ENCODE data around the gene SMC1B. TPM values are rescaled to one million over a fixed set of nuclear protein-coding genes. Genes with fewer than 3 reads are reported as not detected.
A peak's percentile ranks its signal among the peaks of the same experiment; 100 is the strongest.

Gene SMC1B, protein sequence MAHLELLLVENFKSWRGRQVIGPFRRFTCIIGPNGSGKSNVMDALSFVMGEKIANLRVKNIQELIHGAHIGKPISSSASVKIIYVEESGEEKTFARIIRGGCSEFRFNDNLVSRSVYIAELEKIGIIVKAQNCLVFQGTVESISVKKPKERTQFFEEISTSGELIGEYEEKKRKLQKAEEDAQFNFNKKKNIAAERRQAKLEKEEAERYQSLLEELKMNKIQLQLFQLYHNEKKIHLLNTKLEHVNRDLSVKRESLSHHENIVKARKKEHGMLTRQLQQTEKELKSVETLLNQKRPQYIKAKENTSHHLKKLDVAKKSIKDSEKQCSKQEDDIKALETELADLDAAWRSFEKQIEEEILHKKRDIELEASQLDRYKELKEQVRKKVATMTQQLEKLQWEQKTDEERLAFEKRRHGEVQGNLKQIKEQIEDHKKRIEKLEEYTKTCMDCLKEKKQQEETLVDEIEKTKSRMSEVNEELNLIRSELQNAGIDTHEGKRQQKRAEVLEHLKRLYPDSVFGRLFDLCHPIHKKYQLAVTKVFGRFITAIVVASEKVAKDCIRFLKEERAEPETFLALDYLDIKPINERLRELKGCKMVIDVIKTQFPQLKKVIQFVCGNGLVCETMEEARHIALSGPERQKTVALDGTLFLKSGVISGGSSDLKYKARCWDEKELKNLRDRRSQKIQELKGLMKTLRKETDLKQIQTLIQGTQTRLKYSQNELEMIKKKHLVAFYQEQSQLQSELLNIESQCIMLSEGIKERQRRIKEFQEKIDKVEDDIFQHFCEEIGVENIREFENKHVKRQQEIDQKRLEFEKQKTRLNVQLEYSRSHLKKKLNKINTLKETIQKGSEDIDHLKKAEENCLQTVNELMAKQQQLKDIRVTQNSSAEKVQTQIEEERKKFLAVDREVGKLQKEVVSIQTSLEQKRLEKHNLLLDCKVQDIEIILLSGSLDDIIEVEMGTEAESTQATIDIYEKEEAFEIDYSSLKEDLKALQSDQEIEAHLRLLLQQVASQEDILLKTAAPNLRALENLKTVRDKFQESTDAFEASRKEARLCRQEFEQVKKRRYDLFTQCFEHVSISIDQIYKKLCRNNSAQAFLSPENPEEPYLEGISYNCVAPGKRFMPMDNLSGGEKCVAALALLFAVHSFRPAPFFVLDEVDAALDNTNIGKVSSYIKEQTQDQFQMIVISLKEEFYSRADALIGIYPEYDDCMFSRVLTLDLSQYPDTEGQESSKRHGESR
- 1 to 10 TPM; 1.8 TPM for total RNA-seq

DNA sequence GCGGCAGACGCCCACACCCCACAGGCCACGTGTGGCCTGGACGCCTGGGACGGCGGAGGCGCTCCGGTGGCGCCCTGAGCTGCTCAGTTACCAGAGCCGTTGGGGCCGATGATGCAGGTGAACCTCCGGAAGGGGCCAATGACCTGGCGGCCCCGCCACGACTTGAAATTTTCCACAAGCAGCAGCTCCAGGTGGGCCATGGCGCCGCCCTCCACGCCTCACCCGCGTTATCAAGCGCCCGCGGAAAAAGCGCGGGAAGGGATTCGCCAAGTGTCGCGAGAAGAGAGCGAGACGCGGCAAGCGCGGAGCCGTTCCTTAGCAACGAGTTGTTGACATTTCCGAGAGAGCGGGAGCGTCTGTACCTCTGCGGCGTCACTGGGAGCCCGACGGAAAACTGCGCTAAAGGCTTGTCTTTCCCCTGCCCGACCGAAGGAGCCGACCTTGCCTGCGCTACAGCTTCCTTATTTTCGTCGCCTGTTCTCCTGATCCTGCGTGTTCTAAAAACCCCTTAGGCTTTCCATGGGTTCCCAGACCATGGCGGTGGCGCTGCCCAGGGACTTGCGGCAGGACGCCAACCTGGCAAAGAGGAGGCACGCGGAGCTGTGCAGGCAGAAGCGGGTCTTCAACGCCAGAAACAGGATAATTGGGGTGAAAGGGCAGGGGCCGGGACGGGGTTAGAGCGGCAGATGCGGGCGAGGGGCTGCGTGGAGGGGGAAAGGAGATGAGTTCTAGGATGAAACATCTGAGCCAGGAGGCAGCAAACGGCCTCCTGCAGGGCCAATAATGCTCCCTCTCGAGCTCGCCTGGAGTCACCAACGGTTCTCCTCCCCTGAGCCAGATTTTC, at the start of gene SMC1B, which contains the start of gene RIBC2:
SMC1B (minus strand) TSS at position 232 of the 844 bp plus-strand sequence; CDS start at position 200, 32 bp downstream.
RIBC2 (plus strand) TSS at position 326 of the 844 bp plus-strand sequence; CDS start at position 520, 194 bp downstream.
- CTCF ChIA-PET: no interaction called here
- no peaks in the 10 kb centered on the region for H3K27me3 Mint-ChIP-seq
- H3K9me3 Mint-ChIP-seq: peaks cover 1% of the 10 kb centered on the region
- intact Hi-C loops (cut with micrococcal nuclease): no loop called here
- TF ChIP-seq, protein P1, sequence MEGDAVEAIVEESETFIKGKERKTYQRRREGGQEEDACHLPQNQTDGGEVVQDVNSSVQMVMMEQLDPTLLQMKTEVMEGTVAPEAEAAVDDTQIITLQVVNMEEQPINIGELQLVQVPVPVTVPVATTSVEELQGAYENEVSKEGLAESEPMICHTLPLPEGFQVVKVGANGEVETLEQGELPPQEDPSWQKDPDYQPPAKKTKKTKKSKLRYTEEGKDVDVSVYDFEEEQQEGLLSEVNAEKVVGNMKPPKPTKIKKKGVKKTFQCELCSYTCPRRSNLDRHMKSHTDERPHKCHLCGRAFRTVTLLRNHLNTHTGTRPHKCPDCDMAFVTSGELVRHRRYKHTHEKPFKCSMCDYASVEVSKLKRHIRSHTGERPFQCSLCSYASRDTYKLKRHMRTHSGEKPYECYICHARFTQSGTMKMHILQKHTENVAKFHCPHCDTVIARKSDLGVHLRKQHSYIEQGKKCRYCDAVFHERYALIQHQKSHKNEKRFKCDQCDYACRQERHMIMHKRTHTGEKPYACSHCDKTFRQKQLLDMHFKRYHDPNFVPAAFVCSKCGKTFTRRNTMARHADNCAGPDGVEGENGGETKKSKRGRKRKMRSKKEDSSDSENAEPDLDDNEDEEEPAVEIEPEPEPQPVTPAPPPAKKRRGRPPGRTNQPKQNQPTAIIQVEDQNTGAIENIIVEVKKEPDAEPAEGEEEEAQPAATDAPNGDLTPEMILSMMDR (IDR thresholded peaks at IDR 0.05): no peak
- DNase-seq: peak; percentile 93
- H3K4me1 Mint-ChIP-seq (ENCODE audit: low read depth): peaks cover 9% of the 10 kb centered on the region
- peak within 1 kb of the TSS; percentile 85 for H3K27ac Mint-ChIP-seq
- H3K36me3 Mint-ChIP-seq (ENCODE audit: low read depth): peaks cover 17% of the 10 kb centered on the region
- peak within 1 kb of the TSS; percentile 76 for H3K4me3 Mint-ChIP-seq
- ATAC-seq: peak; percentile 94
- POLR2A ChIA-PET: interaction anchor here (0.6 to 2.5 kb wide), 17 partner anchors 8 to 107 kb away, joined by 3 to 12 read pairs (median 3); partner anchors contain the start of gene FAM118A

DNA sequence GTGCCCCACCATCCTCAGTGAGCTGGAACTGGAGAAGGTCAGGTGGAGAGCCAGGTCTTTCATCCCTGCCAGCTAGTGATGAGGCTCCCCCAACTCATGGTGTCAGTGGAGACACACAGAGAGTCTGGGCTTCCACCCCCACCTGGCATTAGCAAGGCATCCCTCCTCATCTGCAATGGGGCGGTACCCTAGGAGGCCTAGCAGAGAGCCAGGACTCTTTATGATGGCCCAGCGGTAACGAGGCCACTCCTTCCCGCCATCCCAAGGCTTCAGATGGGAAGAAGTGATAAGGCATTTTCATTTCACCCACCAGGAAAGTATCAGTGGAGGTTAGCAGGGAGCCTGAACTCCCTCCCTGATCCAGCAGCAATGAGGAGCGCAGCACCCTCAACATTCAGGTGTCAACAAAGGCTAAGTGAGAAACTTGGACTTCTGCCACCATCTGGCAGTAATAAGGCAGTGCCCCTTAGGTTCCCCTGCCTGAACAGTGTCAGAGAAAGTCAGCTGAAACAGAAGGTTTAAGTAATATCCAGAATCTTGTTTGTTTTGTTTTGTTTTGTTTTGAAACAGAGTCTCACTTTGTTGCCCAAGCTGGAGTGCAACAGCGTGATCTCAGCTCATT, 48.7 kb upstream of the SMC1B start:
- TF ChIP-seq, protein P1 (IDR thresholded peaks at IDR 0.05): no peak
- DNase-seq (peak; percentile 5), ATAC-seq (peak; percentile 39)
- ChIA-PET POLR2A (no interaction called here), CTCF (interaction anchor here (1.2 to 1.7 kb wide), 2 partner anchors 12 to 92 kb away, joined by 3 to 5 read pairs; no protein-coding TSS in a partner anchor)
- Mint-ChIP-seq H3K4me1 (ENCODE audit: low read depth) (no peaks in the 10 kb centered on the region), H3K27ac (no peak overlapping the region), H3K4me3 (no peak overlapping the region), H3K36me3 (ENCODE audit: low read depth) (no peaks in the 10 kb centered on the region), H3K9me3 (peaks cover 3% of the 10 kb centered on the region), H3K27me3 (peaks cover 3% of the 10 kb centered on the region)
- intact Hi-C loops (cut with micrococcal nuclease): no loop called here

DNA sequence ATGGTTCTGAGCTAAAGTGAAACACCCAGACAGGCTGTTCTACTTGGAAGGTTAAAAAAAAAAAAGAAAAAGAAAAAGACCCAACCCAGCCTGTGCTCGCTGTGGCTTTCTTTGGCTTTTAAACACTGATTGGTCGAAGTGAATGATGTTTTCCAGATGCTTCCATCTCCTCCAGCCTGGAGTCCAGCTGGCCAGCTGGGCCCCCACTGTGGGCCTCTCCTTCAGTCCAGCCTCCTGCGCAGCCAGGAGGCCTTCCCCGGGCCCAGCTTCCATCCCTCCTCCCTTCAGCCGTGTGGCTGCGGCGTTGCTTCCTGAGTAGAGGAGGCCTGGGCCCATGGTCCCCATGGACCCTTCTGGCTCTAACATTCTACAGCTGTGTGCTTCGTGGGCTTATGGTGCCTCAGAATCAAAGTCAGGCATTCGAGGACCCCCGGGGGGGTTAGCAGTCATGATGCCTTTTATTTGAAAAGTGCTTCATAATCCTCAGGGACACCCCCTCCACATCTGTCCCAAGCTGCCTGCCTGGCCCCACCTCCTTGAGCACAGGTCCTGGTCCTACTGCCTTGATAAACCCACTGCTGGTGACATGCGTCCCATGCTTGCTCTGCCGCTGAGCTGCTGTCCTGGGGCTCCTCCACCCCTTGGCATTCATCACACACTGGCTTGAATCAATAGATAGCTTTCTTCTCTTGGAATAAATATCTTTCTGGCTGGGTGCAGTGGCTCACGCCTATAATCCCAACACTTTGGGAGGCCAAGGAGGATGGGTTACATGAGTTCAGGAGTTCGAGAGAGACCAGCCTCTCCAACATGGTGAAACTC, 47.1 kb upstream of the SMC1B start:
- intact Hi-C loops (cut with micrococcal nuclease): no loop called here
- Mint-ChIP-seq H3K27me3 (peaks cover 3% of the 10 kb centered on the region), H3K9me3 (no peaks in the 10 kb centered on the region), H3K4me3 (no peak overlapping the region), H3K4me1 (ENCODE audit: low read depth) (no peaks in the 10 kb centered on the region), H3K36me3 (ENCODE audit: low read depth) (no peaks in the 10 kb centered on the region), H3K27ac (no peak overlapping the region)
- ATAC-seq (no peak), DNase-seq (no peak)
- TF ChIP-seq, protein P1 (IDR thresholded peaks at IDR 0.05): no peak
- ChIA-PET CTCF (no interaction called here), POLR2A (interaction anchor here (0.6 kb wide), 1 partner anchor 30 kb away, joined by 4 read pairs; no protein-coding TSS in a partner anchor)

All from activated CD8-positive, alpha-beta T cell treated with anti-CD3 and anti-CD28 coated beads for 36 hours (primary cell).